NK-92 treated with Interleukin-12 subunit alpha and Interleukin-12 subunit beta, amount 100 ng/mL, for 24 hours (cell line): ENCODE data around the gene KLC3.
"Not testable (repeated sequence)": the region's sequence is repeated elsewhere in the genome, so short reads cannot be mapped to it uniquely, and the experiment has no call there.

Experiments
- DNase-seq: peaks from one replicate; lab custom pipeline; 2025; lab: John Stamatoyannopoulos, UW

Gene KLC3

GRCh38 chr19:45340232-45340898, at the start of gene KLC3:
Gene KLC3 (plus strand): TSS chr19:45340750. CDS start chr19:45345542, 4,792 bp downstream.
- no peak for DNase-seq

DNA sequence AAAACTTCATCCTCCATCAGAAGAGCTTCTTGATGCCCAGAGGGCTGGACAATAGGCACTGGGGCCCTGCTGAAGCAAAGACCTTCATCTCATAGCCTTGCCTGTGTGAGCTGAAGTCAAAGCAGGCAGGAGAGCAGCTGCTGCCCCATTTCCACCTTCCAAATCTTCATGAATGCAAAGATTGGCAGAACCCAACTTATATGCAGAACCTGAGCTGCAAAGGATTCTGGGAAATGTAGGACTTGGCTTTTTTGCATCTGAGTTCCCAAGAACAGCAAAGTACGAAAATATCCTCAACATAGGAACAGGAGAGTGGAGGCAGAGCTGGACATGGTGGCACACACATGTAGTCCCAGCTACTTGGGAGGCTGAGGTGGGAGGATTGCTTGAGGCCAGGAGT, 48.7 kb upstream of the KLC3 start:
- no peak for DNase-seq

- DNase-seq = no peak
Measured at GRCh38 chr19:45293682-45294081, 46.9 kb upstream of the KLC3 start.

DNA sequence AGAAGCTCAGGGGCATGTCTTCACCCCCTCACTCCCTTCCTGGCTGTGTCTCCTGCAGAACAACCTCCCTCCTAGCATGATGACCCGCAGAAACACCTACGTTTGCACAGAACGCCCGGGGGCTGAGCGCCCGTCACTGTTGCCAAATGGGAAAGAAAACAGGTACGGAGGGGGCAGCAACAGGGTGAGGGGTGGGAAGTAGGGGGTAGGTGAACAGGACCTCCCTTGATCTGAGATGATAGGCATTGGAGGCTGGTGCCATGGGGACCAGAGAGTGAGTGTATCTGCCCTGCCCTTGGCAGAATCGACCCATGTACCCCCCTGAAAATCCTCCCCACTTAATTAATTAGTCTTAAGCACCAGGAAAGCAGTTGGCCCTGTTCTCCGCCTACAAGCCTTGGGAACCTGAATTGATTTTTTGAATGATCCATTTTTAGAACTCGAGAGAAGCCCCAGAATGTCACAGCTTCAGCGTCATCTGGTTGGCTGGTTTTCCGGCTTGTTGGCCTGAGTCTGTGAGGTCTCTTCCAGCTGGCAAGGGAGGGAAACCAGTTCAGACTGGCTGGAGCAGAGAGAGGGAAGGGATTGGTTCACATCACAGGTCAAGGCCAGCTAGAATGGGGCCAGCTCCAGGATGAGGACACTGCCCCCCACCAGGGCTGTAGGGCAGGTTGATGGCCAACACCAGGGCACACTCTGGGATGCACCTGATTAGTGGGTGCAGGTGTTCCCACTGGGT, 46.1 kb upstream of the KLC3 start:
- no peak for DNase-seq

DNA sequence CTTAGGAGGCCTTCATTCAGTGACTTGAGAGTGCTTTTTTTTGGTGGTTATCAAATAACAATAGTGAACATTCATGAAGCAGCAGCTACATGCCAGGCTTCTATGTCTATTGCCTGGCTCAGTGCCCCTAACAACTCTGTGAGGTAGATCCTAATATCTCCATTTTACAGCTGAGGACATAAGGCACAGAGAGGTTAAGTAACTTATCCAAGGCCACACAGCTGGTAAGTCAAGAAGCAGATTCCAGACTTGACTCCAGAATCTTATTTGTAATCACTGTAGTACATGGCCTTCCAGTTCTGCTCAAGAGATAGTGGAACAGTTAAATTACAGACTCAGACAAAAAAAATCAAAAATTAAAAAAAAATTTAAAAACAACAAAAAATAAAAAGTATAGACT, 44.7 kb upstream of the KLC3 start:
- DNase-seq = no peak

- no peak for DNase-seq
Measured at GRCh38 chr19:45296355-45296754, 44.2 kb upstream of the KLC3 start.

- no peak for DNase-seq
Measured at GRCh38 chr19:45297674-45298073, 42.9 kb upstream of the KLC3 start.

GRCh38 chr19:45298264-45298663, 42.3 kb upstream of the KLC3 start:
- DNase-seq = no peak

GRCh38 chr19:45299719-45300118, 40.8 kb upstream of the KLC3 start:
- no peak for DNase-seq

GRCh38 chr19:45302416-45302815, 38.1 kb upstream of the KLC3 start:
- no peak for DNase-seq

- DNase-seq = no peak
Measured at GRCh38 chr19:45303269-45304060, 37.1 kb upstream of the KLC3 start.

DNA sequence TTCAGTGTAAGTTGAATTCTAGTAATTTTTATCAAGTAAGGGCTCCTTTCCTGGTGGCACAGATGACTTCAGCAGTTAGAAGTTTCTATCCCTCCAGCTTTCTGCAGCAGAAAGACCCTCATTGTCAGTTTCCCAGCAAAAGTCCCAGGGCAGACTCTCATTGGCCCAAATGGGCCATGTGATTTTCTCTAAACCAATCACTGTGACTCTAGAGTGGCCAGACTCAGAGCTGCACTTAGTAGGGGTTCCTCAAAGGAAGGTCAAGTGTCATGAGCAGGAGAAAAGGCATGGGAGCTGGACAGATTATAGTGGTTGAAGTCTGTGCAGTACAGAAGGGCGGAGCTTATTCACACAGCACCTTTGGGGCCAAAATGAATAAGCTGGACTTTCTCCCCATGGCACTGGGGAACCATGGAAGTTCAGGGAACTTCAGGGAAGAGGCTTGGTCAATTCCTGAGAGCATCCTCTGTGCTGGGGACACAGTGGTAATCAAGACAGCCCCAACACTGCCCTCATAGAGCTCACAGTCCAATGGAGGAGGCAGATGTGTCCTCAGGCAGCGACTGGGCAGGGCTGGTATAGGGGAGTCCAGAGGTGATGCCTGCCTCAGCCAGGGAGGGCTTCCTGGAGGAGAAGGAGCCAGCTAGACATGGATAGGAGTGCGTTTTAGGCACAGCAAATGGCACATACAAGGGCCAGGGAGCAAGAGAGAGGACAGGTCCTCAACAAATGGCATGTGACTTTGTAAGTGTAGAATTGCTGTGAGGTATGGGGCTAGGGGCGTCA, 36.2 kb upstream of the KLC3 start:
- DNase-seq = no peak

GRCh38 chr19:45305007-45305406, 35.5 kb upstream of the KLC3 start:
- DNase-seq = no peak

DNA sequence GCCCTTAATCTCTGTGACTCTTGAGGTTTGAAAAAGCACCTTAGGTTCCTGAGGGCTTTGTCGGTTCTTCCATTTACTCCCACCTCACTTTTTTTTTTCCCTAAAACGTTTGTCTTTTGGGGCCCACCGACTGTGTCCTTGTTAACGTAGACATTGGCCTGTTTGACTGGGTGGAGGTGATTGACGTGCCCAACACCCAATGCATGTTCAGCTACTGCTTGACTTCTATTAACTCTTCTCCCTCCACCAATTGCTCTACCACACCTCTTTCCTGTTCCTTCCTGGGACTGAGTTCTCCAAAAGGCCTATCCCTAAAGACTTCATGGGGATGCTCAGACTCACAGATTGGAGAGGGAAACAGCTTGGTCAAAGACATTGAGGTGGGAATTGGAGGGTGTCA, 35.1 kb upstream of the KLC3 start:
- DNase-seq = no peak

DNA sequence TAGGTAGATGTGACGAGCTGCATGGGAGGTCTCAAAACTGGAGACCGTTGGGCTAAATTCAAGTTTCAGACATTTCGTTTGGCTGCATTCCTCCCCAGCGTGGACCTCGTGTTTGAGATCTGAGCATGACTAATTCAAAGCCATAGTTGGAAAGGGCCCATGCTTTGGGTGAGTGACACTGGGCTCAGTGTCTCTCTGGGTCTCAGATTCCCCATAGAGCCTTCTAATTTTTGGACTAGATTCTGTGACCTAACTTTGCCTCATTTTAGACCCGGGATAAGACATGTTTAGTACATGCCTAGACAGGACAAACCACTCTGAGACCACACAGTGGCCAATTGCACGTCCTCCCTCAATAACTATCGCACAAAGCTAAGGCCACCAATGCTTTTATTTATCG, 34.5 kb upstream of the KLC3 start:
- DNase-seq = no peak

DNA sequence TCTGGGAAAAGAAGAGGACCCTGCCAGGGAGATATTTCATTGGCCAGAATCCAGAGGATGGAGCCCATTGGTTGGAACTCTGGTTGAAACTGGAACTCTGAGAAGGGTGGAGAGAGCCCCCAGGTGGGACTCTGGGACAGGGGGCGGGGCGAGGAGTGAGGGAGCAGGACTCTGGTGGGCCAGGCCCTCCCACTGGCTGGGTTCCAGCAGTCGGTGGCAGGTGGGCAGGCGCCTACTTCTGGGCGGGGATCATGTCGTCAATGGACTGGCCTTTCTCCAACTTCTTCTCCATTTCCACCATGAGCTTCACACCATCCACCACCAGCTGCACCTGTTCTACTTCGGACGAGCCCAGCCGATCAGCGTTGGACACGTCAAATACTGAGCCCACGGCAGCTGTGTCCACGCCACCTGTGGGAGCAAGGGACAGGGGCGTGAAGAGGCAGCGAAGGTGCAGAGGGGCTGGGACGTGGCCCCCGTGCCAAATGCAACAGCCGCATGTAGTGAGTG, 34.0 kb upstream of the KLC3 start:
- DNase-seq = no peak

- no peak for DNase-seq
Measured at GRCh38 chr19:45307361-45307760, 33.2 kb upstream of the KLC3 start.

DNA sequence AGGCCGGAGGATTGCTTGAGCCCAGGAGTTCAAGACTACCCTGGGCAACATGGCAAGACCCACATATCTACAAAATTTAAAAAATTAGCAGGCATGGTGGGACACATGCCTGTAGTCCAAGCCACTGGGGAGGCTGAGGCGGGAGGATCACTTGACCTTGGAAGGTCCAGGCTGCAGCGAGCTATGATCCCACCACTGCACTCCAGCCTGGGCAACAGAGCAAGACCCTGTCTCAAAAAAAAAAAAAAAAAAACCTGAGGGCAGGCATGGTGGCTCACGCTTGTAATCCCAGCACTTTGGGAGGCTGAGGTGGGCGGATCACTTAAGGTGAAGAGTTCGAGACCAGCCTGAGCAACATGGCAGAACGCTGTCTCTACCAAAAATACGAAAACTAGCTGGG, 31.2 kb upstream of the KLC3 start:
- DNase-seq = not testable (repeated sequence)

DNA sequence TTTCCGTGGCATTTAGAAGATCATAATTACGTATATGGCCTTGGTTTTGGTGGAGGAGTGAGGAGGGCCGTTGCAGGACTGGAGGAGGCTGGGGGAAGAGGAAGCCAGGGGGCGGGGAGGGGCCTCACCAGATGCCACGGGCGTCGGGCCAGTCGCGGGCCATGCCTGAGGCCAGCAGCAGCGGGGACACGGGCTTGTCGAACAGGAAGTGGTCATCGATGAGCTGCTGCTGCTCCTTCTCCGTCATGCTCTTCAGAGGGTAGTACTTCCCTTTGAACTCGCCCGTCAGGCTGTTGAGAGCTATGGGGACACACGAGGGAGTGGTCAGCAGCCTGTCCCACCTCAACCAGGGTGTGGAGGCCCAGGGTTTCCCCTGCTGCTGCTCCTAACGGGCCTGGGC, 28.9 kb upstream of the KLC3 start:
- DNase-seq = no peak

DNA sequence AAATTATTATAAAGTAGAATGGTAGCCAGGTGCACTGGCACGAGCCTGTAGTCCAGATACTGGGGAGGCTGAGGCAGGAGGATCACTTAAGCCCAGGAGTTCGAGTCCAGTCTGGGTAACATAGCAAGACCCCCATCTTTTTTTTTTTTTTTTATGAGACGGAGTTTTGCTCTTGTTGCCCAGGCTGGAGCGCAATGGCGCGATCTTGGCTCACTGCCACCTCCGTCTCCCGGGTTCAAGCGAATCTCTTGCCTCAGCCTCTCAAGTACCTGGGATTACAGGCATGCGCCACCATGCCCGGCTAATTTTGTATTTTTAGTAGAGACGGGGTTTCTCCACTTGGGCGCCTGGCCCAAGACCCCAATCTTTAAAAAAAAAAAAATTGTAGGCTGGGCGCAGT, 28.3 kb upstream of the KLC3 start:
- not testable (repeated sequence) for DNase-seq

- no peak for DNase-seq
Measured at GRCh38 chr19:45314708-45315245, 25.8 kb upstream of the KLC3 start.

GRCh38 chr19:45315304-45315703, 25.2 kb upstream of the KLC3 start:
- DNase-seq = no peak
